ENCODE measurements around the gene CLEC7A.

DNA sequence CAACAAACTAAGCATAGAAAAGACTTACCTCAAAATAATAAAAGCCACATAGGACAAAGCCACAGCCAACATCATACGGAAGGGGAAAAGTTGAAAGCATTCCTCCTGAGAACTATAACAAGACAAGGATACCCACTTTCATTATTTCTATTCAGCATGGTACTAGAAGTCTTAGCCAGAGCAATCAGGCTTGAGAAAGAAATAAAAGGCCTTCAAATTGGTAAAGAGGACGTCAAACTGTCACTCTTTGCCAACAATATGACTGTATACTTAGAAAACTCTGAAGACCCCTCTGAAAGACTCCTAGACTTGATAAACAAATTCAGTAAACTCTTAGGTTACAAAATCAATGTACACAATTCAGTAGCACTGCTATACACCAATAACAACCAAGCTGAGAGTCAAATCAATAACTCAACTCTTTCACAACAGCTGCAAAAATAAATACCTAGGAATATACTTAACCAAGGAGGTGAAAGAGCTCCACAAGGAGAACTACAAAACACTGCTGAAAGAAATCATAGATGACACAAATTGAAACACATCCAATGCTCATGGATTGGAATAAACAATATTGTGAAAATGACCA lies 19.6 kb downstream of the CLEC7A start:
- TF ChIP-seq, protein P1, sequence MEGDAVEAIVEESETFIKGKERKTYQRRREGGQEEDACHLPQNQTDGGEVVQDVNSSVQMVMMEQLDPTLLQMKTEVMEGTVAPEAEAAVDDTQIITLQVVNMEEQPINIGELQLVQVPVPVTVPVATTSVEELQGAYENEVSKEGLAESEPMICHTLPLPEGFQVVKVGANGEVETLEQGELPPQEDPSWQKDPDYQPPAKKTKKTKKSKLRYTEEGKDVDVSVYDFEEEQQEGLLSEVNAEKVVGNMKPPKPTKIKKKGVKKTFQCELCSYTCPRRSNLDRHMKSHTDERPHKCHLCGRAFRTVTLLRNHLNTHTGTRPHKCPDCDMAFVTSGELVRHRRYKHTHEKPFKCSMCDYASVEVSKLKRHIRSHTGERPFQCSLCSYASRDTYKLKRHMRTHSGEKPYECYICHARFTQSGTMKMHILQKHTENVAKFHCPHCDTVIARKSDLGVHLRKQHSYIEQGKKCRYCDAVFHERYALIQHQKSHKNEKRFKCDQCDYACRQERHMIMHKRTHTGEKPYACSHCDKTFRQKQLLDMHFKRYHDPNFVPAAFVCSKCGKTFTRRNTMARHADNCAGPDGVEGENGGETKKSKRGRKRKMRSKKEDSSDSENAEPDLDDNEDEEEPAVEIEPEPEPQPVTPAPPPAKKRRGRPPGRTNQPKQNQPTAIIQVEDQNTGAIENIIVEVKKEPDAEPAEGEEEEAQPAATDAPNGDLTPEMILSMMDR (IDR thresholded peaks at IDR 0.05): no peak
- TF ChIP-seq EP300 (IDR thresholded peaks at IDR 0.05; ENCODE audit: low read depth): no peak
- TF ChIP-seq POLR2AphosphoS5 (IDR thresholded peaks at IDR 0.05): no peak
- no peak for TF ChIP-seq POLR2A (IDR thresholded peaks at IDR 0.05)
